ENCODE data around the gene AKAP6. TPM values are rescaled to one million over a fixed set of nuclear protein-coding genes. Genes with fewer than 3 reads are reported as not detected.

The AKAP6 gene
- total RNA-seq, 1 experiment from 2014 or later: 2.3 TPM

DNA sequence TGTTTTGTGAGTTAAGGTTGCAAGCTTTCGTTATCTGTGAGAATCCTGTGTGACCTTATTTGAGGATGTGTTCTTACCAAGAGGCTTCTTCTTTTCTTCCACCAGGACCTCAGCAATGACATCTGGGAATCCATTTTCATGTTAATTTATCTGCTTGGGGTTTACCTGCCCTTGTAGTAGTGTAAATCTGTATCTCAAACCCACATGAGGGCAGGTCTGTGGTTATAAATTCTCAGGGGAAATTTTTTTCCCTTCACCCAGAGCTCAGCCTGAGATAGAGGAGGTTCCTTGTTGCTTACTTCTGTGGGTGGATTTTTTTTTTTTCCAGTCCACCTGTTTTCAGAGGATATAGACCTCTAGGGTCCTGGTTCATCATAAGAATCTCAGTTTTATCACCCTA, 70.8 kb downstream of the AKAP6 start:
- Histone ChIP-seq H3K79me2 (ENCODE audit: low read length) (no peaks in the 10 kb centered on the region), H3K4me3 (ENCODE audit: low read length) (no peak overlapping the region), H3K4me2 (ENCODE audit: low read depth, low read length, poor library complexity, severe bottlenecking) (no peak overlapping the region), H4K20me1 (ENCODE audit: insufficient read depth, low read depth, low read length) (no peaks in the 10 kb centered on the region), H3K27me3 (ENCODE audit: low read length) (no peaks in the 10 kb centered on the region), H3K4me1 (ENCODE audit: low read length) (no peaks in the 10 kb centered on the region), H3K9me3 (ENCODE audit: low read length) (no peaks in the 10 kb centered on the region), H3K9me2 (replicated peaks; ENCODE audit: insufficient read depth, low read length) (no peaks in the 10 kb centered on the region), H2AFZ (ENCODE audit: low read length) (no peak overlapping the region), H3K27ac (ENCODE audit: low read length) (no peak overlapping the region), H3K9ac (ENCODE audit: low read length) (no peak overlapping the region), H3K36me3 (ENCODE audit: insufficient read depth, low read length) (no peaks in the 10 kb centered on the region)
- no peak for DNase-seq

DNA sequence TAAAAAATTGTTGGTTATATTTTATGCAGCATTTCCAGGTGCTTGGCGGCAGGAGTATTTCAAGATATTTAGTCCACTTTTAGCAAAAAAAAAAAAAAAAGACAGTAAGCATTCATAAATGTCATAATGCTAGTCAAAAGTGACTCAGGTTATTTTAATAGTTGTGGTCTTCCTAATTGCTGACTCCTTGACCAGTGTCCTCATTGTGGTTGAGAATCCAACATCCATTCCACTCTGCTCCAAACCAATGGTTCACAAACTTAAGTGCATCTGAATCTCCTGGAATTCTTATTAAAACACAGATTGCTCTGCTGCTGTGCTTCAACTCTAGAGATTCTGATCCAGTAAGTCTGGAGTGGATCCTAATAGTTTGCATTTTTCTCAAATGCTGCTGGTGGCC, 71.4 kb downstream of the AKAP6 start:
- DNase-seq: no peak
- Histone ChIP-seq H3K4me2 (ENCODE audit: low read depth, low read length, poor library complexity, severe bottlenecking) (no peak overlapping the region), H3K4me1 (ENCODE audit: low read length) (no peaks in the 10 kb centered on the region)

DNA sequence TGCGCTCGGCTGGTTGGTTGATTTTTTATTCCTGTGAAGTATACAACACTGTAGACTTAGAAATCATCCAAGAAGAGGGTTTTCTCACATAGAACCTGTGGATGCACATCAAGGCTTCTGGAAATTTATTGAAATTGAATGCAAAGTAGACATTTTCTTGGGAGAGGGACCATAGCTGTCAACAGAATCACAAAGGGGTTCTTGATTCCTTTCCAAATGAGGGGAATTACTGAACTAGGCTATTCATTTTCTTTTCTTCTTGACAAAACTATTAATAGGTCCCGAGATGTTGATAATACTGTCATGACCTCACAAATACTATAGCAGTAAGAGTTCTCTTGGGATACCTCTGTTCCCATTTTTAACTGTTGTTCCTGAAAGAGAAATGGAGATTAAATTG, 73.9 kb downstream of the AKAP6 start:
- Histone ChIP-seq H3K9me2 (replicated peaks; ENCODE audit: insufficient read depth, low read length) (no peaks in the 10 kb centered on the region), H3K4me2 (ENCODE audit: low read depth, low read length, poor library complexity, severe bottlenecking) (no peak overlapping the region), H3K4me1 (ENCODE audit: low read length) (no peaks in the 10 kb centered on the region), H3K79me2 (ENCODE audit: low read length) (no peaks in the 10 kb centered on the region), H3K36me3 (ENCODE audit: insufficient read depth, low read length) (no peaks in the 10 kb centered on the region), H3K27me3 (ENCODE audit: low read length) (no peaks in the 10 kb centered on the region), H3K4me3 (ENCODE audit: low read length) (no peak overlapping the region), H3K9ac (ENCODE audit: low read length) (no peak overlapping the region), H4K20me1 (ENCODE audit: insufficient read depth, low read depth, low read length) (no peaks in the 10 kb centered on the region), H3K9me3 (ENCODE audit: low read length) (no peaks in the 10 kb centered on the region), H2AFZ (ENCODE audit: low read length) (no peak overlapping the region), H3K27ac (ENCODE audit: low read length) (no peak overlapping the region)
- DNase-seq: no peak

More for the DNA sequence above, 71.4 kb downstream of the AKAP6 start:
- Histone ChIP-seq H3K36me3 (ENCODE audit: insufficient read depth, low read length) (no peaks in the 10 kb centered on the region), H3K27ac (ENCODE audit: low read length) (no peak overlapping the region), H2AFZ (ENCODE audit: low read length) (no peak overlapping the region), H4K20me1 (ENCODE audit: insufficient read depth, low read depth, low read length) (no peaks in the 10 kb centered on the region), H3K9ac (ENCODE audit: low read length) (no peak overlapping the region), H3K9me3 (ENCODE audit: low read length) (no peaks in the 10 kb centered on the region), H3K4me3 (ENCODE audit: low read length) (no peak overlapping the region), H3K79me2 (ENCODE audit: low read length) (no peaks in the 10 kb centered on the region), H3K27me3 (ENCODE audit: low read length) (no peaks in the 10 kb centered on the region), H3K9me2 (replicated peaks; ENCODE audit: insufficient read depth, low read length) (no peaks in the 10 kb centered on the region)

DNA sequence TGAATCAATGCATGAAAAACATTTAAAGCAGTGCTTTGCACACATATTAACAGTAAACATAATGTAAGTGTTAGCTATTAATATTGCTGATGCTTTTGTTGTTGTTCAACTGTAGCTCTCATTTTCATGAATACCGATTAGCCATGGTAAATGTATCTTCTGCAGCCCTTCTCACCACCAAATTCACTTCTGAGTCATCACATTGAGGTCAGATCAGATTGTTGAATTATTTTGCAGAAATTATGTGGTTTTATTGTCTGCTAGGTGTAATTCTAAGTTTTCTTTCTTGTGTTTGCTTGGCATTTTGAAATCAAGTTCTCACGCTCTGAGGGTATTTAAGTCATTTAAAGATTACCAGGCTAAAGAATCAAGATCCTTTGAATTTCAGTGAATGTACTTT, 74.6 kb downstream of the AKAP6 start:
- no peaks in the 10 kb centered on the region for H4K20me1 ChIP-seq (ENCODE audit: insufficient read depth, low read depth, low read length)
- DNase-seq: no peak
- no peaks in the 10 kb centered on the region for H3K4me1 ChIP-seq (ENCODE audit: low read length)
- no peak overlapping the region for H3K9ac ChIP-seq (ENCODE audit: low read length)
- no peak overlapping the region for H3K4me2 ChIP-seq (ENCODE audit: low read depth, low read length, poor library complexity, severe bottlenecking)
- no peaks in the 10 kb centered on the region for H3K9me3 ChIP-seq (ENCODE audit: low read length)
- no peak overlapping the region for H3K4me3 ChIP-seq (ENCODE audit: low read length)
- no peak overlapping the region for H3K27ac ChIP-seq (ENCODE audit: low read length)
- no peak overlapping the region for H2AFZ ChIP-seq (ENCODE audit: low read length)
- H3K79me2 ChIP-seq (ENCODE audit: low read length): no peaks in the 10 kb centered on the region
- H3K27me3 ChIP-seq (ENCODE audit: low read length): no peaks in the 10 kb centered on the region
- H3K36me3 ChIP-seq (ENCODE audit: insufficient read depth, low read length): no peaks in the 10 kb centered on the region
- H3K9me2 ChIP-seq (replicated peaks; ENCODE audit: insufficient read depth, low read length): no peaks in the 10 kb centered on the region

DNA sequence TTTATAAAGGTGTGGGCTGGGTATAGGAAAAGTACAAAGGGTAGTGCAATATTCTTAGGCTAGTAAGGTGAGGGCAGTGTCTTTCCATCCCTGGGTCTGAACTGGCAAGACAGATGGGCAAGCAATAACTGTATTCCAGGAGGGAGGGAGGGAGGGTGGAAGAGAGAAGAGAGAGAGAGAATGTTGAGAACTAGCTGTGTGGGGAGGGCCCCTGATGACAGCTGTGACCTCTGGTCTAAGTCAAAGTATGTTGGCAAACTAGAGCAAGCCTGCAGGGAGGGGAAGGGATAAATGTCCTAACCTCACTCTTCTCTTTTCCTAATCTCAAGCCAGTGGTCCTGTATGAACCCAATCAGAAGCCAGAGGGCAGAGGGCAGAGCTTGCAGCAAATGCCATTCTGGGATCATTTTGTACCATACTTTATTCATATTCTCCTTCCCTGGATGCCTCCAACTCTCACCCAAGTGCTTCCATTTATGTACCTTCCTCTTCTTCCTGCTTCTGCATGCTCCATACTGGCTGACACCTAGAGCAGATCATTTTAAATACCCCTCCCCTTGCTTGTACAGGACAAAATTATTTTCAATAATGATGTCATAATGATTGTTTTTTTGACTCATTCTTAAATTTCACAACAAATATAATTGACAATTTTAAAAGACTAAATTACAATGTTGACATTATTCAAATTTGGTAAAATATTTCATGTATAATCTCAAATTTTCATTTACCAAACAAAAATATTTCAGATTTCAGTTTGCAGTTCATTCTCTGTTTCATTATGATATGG, 75.9 kb downstream of the AKAP6 start:
- Histone ChIP-seq H3K9me2 (replicated peaks; ENCODE audit: insufficient read depth, low read length) (no peaks in the 10 kb centered on the region), H3K79me2 (ENCODE audit: low read length) (no peaks in the 10 kb centered on the region), H3K27ac (ENCODE audit: low read length) (no peak overlapping the region), H3K36me3 (ENCODE audit: insufficient read depth, low read length) (no peaks in the 10 kb centered on the region), H3K27me3 (ENCODE audit: low read length) (no peaks in the 10 kb centered on the region), H3K4me1 (ENCODE audit: low read length) (no peaks in the 10 kb centered on the region), H3K4me3 (ENCODE audit: low read length) (no peak overlapping the region), H3K9ac (ENCODE audit: low read length) (no peak overlapping the region), H2AFZ (ENCODE audit: low read length) (no peak overlapping the region), H3K9me3 (ENCODE audit: low read length) (no peaks in the 10 kb centered on the region), H4K20me1 (ENCODE audit: insufficient read depth, low read depth, low read length) (no peaks in the 10 kb centered on the region), H3K4me2 (ENCODE audit: low read depth, low read length, poor library complexity, severe bottlenecking) (no peak overlapping the region)
- DNase-seq: no peak

DNA sequence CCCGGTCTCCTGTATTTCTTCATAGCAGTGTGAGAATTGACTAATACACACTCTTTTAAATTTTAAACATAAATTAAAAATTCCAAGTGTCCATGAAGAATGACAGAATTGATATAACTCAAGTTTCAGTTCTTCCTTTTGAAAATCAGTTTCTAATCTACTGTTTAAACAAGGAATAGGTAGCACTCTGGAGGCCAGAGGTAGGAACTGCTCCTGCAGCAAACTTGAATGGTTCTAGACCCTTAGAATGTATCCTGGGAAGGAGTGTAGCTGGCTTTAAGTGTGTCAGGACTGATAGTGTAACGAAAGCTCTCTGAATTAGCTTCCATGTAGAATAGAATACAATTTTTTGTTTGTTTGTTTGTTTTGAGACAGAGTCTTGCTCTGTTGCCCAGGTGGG, 76.8 kb downstream of the AKAP6 start:
- no peaks in the 10 kb centered on the region for H4K20me1 ChIP-seq (ENCODE audit: insufficient read depth, low read depth, low read length)
- no peak overlapping the region for H3K9ac ChIP-seq (ENCODE audit: low read length)
- H3K9me2 ChIP-seq (replicated peaks; ENCODE audit: insufficient read depth, low read length): no peaks in the 10 kb centered on the region
- H3K27me3 ChIP-seq (ENCODE audit: low read length): no peaks in the 10 kb centered on the region
- DNase-seq: no peak
- no peaks in the 10 kb centered on the region for H3K9me3 ChIP-seq (ENCODE audit: low read length)
- H3K4me1 ChIP-seq (ENCODE audit: low read length): no peaks in the 10 kb centered on the region
- no peak overlapping the region for H3K4me2 ChIP-seq (ENCODE audit: low read depth, low read length, poor library complexity, severe bottlenecking)
- no peaks in the 10 kb centered on the region for H3K79me2 ChIP-seq (ENCODE audit: low read length)
- no peak overlapping the region for H3K27ac ChIP-seq (ENCODE audit: low read length)
- H3K36me3 ChIP-seq (ENCODE audit: insufficient read depth, low read length): no peaks in the 10 kb centered on the region
- no peak overlapping the region for H3K4me3 ChIP-seq (ENCODE audit: low read length)
- H2AFZ ChIP-seq (ENCODE audit: low read length): no peak overlapping the region

DNA sequence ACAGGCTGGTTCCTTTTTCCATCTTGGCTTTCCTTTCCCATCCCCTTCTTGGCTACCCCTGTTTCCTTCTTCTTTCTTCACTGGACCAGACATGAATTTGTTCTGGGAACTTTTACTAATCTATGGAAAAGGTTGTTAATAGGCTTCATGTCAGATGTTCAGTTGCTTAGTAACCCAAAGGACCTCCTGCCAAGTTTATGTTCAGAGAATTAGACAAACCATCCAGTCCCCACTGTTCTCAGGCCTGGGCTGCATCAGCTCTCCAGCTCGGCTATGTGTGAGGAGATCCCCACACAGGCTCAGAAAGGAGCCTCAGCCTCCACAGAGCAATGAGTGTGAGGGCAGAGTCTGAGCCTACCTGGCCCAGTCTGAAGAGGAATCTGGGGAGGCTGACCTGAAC, 78.0 kb downstream of the AKAP6 start:
- no peak overlapping the region for H3K9ac ChIP-seq (ENCODE audit: low read length)
- no peak overlapping the region for H3K27ac ChIP-seq (ENCODE audit: low read length)
- no peaks in the 10 kb centered on the region for H3K36me3 ChIP-seq (ENCODE audit: insufficient read depth, low read length)
- no peak overlapping the region for H2AFZ ChIP-seq (ENCODE audit: low read length)
- no peak overlapping the region for H3K4me2 ChIP-seq (ENCODE audit: low read depth, low read length, poor library complexity, severe bottlenecking)
- H3K9me2 ChIP-seq (replicated peaks; ENCODE audit: insufficient read depth, low read length): no peaks in the 10 kb centered on the region
- H3K79me2 ChIP-seq (ENCODE audit: low read length): no peaks in the 10 kb centered on the region
- no peaks in the 10 kb centered on the region for H4K20me1 ChIP-seq (ENCODE audit: insufficient read depth, low read depth, low read length)
- H3K4me1 ChIP-seq (ENCODE audit: low read length): no peaks in the 10 kb centered on the region
- no peaks in the 10 kb centered on the region for H3K9me3 ChIP-seq (ENCODE audit: low read length)
- DNase-seq: no peak
- no peak overlapping the region for H3K4me3 ChIP-seq (ENCODE audit: low read length)
- no peaks in the 10 kb centered on the region for H3K27me3 ChIP-seq (ENCODE audit: low read length)

DNA sequence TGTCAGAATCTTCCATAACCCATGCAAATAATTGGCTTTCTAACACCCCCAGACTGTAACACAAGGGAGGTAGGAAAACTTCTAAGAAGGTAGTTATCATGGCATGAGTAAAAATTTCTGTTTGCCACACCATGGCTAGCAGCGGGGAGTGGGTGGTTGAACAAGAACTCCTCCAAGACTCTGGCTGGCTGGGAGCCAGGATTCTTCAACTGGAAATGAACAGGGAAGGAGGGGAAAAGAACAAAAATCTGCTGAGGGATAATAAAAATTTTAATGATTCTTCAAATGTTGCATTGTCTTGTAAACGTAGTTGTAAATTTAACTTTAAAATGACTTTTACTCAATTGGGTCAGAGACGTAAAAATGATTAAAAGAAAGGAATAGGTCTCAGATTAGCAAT, 78.9 kb downstream of the AKAP6 start:
- Histone ChIP-seq H3K4me1 (ENCODE audit: low read length) (no peaks in the 10 kb centered on the region), H3K4me2 (ENCODE audit: low read depth, low read length, poor library complexity, severe bottlenecking) (no peak overlapping the region), H3K79me2 (ENCODE audit: low read length) (no peaks in the 10 kb centered on the region), H3K27me3 (ENCODE audit: low read length) (no peaks in the 10 kb centered on the region), H3K9me2 (replicated peaks; ENCODE audit: insufficient read depth, low read length) (no peaks in the 10 kb centered on the region), H3K4me3 (ENCODE audit: low read length) (no peak overlapping the region), H4K20me1 (ENCODE audit: insufficient read depth, low read depth, low read length) (no peaks in the 10 kb centered on the region), H3K36me3 (ENCODE audit: insufficient read depth, low read length) (no peaks in the 10 kb centered on the region), H3K27ac (ENCODE audit: low read length) (no peak overlapping the region), H3K9me3 (ENCODE audit: low read length) (no peaks in the 10 kb centered on the region), H3K9ac (ENCODE audit: low read length) (no peak overlapping the region), H2AFZ (ENCODE audit: low read length) (no peak overlapping the region)
- DNase-seq: no peak

Data from Karpas-422 (cell line).